Left renal pelvis (tissue), 4 donors: Measurements from ENCODE around the gene RERG. TPM values are rescaled to one million over a fixed set of nuclear protein-coding genes. Genes with fewer than 3 reads are reported as not detected.

ENCODE experiments used
- DNase-seq, 4 donors: peaks; one replicate each; pipeline ENCODE4 v3.0.0-alpha.2; 2013; ENCODE audit warnings: low read depth in 4 of 4, low spot score in 3 of 4
- polyA plus RNA-seq, 4 donors: library from polyadenylated mRNA; unstranded; fragments of 120-200 nt; gene quantifications; one replicate each; pipeline ENCODE4 v1.2.1, GENCODE V29; 2013; ENCODE audit not compliant: insufficient read length in 4 of 4

RERG gene
- polyA plus RNA-seq, 4 donors: 32.8 to 56.0 (median 38.7) TPM

DNA sequence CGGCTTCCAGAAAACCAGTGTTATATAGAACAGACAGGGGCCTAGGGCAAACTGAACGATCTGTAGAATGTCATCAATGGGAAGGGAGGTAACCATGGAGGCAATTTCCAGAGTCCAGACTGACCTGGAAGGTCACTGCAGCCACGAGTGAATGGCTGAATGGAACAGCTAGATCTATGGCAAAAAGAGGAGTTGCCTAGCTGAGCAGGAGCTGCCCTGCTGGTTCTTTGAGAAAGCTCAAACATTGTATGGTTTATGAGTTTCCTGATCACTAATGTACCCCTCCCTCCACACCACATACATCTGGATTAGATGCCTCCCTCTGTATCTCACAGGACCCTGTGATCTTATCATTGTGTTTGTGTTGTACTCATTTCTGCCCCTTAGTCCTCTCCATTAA, 1.0 kb upstream of the RERG start:
- no peak for DNase-seq

DNA sequence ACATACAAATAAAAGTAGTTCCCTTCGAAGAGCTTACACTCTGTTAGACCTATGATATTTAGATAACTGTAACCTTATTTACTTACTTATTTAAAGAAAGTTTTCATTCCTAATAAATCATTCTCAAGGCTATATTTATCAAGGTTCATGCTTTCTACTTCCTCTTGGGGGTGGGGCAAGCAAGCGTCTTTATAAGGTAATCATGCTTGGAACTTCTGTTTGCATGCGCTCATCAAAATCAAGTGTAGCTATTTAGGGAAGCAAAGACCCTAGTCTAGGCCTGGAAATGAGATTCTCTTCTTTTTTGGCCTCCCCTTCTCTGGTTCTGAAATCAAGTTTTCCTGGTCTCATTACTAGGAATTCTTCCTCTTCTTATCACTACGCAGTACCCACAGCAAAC, 766 bp downstream of the RERG start:
- DNase-seq: no peak

DNA sequence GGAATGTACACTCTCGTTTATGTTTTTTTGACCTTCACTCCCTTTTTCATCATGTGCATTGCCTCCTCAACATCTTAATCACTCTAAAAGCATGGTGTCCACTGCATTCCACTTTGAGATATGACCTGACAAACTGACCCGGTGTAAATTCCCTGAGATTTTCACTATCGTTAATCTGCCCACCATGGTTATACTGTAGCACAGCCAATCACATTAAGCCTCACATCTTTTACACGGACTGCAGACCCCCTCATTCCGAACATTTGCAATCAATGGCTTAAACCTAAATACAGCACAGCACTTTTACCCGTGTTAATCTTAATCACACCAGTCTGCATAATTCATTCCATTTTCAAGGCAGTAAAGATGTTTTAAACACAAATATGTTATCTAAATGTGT, 2.4 kb downstream of the RERG start:
- no peak for DNase-seq

DNA sequence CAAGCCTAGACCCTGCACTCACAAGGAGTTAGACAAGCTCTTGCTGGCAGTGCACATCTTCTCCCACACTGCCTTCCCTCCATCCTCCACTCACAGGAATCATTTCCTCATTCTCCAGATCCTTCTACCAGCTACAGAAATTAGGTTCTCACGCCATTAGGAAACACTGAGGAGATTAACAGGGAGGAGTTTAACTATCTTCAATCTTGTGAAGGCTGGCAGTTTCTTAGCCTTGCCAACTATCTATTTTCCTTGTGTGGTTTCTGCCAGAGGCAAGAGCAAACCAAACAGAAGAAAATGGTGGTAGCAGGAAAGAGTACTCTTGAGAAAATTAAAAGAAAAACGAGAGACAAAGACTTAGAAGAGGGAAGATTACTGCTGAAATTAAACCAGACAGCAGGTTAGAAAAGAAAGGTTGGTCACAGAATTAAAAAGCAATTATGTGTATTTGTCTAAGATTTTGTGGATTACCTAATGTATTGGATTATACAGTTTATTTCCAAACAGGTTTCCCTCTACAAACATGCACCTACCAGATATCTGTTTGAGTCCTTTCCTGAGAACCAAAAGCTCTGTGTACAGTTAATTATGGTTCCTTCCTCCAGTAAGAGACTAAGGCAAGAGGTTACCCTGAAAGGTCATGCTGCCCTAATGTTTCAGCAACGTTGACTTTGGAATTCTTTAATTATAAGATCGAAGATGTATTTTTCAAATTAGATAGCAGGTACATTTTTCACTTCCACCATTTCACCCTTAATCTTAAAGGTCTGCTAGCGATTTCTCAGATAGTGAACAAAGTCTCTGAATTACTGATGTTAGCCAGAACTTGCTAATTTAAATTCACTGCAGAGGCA, 5.0 kb downstream of the RERG start:
- DNase-seq: no peak

DNA sequence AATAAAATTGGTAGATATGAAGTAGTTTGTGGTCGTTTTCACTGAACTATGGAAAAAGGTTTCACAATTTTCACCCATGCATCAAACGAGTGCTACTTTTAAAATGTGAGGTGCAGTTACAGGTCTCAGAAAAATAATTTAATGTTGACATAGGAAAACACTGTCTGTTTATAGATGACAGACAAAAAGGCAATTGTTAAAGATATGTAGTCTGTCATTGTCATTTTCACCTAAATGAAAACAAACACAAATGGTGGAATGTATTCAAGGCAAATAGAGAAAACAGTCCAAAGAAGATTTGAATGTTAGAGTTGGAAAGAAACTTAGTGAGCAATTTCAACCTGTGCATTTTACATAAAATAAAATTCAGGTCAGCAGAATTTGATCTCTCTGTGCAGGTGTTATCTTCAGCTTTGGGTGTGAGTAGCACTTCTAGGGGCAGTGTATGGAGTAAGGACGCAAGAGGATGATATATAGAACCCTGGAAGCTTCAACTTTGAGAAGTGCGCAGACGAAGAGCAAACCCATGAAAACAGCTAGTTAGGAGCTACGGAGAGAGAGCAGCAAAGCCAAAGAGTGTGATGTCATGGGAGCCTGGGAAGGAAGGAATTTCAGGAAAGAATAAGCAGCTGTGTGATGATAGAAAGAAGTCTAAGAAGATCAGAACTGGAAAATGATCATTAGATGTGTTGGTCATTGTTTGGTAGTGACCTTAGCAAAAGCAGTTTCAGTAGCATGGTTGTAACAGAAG, 6.2 kb downstream of the RERG start:
- no peak for DNase-seq

DNA sequence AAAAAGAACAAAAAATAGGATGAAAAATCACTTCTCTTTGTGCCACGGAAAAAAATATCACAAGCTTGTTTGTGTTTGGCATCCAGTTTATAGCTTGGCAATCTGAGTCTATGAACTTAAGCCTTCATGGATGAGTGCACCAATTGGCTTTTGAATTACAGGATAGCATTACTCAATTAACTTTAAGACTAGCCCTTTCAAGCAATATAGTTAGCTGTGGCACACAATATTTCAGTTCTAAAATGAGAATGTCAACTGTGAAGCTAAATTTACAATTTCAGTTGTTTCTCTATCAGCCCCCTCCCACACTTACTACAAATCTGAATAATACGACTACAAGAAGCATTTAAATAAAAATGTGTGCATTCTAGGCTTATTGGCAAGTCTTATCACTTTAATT, 8.3 kb downstream of the RERG start:
- no peak for DNase-seq

DNA sequence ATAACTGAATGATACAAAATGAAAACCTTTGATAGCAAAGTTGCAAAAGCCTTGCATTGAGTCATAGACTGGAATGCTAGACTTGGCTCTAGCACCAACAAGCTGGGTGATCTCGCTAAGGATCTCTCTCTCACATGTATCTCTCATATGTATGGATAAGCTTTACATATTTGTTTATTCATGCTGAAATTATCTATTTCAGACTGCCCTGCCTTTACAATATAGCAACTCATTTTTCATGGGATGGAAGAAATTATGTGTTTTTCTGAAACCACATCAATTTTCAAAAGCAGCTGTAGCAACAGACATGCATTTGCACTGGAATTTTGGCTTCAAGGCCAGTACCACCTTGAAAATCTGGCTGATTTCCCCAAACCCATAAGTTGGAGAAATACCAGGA, 11.4 kb downstream of the RERG start:
- no peak for DNase-seq

DNA sequence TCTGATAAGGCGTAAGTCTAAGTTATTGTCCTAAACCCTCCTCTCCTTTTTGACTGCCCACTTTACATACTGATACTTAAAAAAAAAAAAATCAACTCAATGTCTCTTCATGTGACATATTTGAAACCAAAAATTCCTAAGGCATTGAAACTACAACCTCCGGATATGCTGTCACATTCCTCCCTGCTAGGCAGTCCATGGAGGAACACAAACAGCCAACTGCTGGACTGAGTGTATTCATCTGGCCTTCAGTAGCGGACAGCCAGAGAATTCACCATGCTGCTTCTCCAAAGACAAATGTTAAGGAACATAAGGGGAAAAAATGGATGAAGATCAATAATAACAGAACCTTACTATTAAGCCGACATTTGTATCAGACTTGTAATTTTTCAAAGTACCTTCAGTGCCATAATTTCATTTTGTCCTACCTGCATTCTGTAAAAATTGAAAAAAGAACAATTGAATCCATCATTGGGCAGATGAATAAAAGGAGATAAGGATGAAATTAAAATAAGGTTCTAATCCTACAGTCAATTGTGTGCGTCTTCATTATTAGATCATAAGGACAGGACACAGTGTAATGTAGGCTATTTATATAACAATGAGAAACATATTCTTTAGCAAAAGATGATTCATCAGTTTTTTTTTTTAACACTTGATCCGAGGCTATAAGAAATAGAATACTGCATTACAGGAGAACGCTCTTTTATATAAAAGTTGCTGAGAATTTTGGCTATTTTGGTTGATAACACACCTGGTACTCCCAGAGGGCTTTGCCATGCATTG, 12.2 kb downstream of the RERG start:
- no peak for DNase-seq

DNA sequence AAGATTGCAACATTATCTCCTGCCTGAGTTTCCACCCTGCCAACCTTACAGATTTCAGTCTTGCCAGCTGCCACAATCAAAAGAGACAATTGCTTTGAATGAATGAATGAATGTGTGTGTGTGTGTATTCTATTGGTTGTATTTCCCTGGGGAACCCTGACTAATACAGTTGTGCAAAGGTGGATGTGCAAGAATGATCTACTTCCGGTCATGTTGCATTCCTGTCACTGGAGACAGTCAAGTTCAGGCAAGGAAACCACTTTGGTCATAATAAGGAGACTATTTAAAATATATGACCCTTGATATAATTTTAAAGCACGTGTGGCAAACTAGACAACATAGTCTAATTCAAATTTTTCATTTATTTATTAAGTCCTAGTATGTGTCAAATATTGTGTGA, 13.1 kb downstream of the RERG start:
- no peak for DNase-seq

DNA sequence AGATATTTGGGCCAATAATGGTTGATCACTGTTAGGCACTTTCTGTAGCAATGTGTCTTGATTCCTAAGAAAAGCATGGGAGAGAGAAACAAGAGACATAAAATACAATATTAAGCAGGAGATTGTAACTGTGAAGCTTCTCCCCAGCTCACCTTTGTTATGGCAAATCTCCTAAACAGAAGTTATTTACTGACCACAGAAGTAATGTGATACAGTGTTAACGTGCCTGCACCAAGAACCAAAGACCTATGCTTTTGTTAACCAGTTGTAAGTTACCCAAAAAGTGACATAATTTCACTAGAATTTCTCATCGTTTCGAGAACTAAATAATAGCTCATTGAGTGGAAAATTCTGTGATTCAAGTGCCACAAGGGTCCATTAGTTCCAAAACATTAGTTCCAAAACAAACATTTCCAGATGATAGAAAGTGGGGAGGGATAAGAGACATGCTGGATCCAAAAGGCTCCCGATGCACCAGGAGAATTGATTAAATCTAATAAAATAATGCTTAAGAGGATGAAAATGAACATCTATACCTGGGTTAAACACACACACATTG, 14.3 kb downstream of the RERG start:
- no peak for DNase-seq

DNA sequence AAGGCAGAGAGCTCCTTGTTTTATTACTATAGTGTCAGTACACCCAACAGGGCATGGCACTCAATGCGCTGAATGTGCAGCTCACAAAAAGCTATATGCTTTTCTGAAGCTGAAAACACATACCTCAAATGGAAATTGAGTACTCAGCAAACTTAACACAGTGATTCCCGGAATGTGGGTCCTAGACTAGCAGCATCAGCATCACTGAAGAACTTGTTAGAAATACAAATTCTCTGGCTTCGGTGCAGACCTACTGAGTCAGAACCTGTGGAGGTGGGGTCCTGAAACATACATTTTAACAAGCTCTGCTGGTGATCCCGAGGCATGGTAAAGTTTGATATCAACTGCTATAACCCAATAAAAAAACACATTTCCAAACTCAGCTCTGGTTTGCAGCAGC, 14.9 kb downstream of the RERG start:
- no peak for DNase-seq

DNA sequence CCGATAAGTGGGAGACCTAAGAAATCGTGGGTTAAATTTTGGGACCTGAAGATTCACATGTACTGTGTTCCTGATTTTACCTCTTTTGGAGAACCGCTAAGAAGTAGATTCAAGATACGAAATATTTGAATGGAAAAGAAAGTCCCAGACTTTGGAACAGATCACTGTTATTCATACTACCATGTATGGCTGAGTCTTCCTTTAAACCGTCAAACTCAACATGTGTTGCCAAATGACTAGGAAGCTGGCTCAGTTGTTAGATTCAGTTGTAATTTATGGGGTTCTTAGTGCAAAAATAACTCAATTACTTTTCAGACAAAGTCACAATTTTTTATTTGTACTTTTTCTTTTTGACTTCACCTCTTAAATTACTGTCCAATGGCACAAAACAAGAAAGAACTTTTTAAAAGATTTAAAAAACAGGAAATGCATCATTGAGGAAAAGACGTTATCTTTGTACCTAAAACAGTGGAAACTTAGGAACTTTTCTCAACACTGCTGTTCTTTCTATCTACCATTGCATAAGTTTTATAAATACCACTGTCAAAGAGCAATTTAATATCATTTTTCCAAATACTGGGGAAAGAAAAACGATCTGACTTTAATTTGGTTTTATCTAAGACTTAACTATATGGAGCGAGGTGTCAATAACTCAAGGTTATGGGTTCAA, 15.7 kb downstream of the RERG start:
- no peak for DNase-seq

DNA sequence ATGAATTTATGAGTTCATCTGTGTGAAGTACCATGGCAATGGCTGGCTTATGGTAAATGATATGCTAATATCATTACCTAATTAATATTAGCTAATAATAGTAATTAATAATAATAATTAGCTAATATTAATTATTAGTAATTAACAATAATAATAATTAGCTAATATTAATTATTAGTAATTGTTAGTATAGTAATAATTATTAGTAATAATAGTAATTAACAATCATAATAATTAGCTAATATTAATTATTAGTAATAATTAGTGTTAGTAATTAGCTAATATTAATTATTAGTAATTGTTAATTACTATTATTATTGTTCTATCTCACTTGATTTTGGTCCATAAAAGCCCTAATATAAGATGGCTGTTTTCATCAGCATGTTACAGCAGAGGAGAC, 19.8 kb downstream of the RERG start:
- DNase-seq: no peak

DNA sequence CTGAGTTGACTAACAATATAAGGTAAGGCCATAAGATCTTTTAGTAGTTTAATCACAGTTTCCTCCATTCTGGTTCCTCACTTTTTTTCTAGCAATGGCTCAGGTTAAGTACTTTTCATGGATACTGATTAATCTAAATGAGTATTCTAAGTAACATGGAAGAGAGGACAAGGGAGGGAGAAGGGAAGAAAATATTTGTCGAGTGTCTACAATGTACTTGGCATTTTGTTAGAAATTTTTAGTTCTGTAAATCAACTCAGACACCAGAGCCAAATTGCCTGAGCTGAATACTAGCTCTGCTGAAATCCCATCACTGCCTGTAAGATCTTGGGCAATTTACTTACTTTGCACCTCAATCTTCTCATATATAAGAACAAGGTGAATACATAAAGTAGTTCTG, 20.2 kb downstream of the RERG start:
- DNase-seq: no peak

DNA sequence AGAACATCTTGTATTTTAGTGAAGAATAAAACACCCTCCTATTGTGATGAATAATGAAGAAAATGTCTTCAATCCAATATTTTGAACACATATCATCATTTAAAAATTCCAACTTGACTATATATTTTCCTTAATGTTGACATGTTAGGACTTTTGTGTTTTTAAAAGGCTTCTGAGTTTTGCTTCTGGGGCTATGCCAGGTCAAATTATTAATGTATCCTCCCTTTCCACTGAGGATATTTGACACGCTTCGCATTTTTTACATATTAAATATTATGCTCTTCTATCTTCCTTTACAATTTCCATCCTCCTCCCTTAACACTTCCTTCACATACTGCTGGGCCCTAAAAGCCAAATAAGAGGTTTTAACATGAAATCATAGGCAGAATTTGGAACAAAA, 20.6 kb downstream of the RERG start:
- DNase-seq: no peak

DNA sequence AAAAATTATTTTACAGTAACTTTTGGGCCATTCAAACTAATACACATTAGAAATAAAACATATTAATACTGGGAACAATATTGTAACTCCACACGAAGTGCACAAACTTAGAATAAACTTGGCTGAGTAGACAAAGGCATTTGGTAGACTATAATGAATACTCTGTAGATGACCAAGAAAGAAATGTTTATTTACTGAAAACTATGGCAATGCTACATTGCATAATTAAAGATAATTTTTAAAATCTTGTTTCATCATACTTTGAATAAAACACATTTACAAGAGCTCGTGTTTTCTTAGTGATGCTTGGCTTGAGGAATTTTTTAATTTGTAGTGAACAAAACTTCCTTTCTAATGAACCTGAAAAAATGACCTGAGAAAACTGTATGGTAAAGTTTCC, 21.3 kb downstream of the RERG start:
- no peak for DNase-seq

DNA sequence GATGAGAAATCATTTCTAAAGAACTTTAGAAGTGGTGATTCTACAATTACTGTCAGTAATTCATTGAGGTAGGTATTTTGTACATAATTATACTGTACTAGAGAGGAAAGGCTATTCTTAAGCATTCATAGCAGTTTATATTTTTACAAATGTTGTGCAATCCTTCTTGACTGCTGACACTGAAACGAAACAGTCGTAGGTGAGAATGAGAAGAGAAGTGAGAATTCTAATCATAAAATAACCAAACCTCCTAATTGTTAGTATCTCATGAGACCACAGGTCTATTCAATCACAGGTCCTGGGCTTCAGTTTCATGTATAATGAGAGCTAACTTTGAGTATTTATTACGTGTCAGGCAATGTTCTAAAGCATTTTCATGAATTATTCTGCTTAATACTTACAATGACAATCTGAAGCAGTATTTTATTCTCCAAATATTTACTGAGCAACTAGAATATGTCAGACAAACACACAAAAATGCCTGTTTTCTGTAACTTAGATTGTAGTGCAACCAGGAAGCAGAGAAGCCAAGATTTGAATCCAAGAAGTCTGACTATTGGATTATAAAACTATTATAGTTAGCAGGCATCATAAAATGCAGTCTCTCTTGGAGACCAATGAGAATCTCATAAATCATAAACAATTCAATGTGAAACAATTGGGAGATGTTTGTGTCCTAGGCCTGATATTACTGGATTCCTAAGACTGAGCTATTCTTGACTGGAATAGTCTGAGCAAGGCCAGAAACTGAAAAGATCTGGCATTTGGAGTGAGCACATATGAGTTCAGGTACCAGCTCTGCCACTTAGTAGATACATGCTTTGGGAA, 24.3 kb downstream of the RERG start:
- DNase-seq: no peak

DNA sequence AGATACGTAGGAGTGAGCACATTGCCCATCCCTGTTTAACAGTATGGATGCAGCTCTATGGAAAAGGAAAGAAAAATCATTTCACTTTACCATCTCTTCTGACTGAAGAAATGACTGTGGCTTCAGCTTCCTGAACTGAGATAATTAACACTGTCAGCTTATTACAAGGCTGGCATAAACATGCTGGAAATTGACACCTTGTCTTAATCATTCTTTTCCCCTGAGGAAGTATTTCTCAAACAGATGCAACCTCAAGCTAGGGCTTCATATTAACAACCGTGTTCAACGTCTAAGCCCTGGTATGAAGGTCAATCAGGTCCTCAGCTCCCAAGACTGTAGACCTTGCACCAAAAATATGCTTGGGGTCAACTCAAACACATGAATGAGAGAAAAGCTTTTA, 25.0 kb downstream of the RERG start:
- DNase-seq: no peak

DNA sequence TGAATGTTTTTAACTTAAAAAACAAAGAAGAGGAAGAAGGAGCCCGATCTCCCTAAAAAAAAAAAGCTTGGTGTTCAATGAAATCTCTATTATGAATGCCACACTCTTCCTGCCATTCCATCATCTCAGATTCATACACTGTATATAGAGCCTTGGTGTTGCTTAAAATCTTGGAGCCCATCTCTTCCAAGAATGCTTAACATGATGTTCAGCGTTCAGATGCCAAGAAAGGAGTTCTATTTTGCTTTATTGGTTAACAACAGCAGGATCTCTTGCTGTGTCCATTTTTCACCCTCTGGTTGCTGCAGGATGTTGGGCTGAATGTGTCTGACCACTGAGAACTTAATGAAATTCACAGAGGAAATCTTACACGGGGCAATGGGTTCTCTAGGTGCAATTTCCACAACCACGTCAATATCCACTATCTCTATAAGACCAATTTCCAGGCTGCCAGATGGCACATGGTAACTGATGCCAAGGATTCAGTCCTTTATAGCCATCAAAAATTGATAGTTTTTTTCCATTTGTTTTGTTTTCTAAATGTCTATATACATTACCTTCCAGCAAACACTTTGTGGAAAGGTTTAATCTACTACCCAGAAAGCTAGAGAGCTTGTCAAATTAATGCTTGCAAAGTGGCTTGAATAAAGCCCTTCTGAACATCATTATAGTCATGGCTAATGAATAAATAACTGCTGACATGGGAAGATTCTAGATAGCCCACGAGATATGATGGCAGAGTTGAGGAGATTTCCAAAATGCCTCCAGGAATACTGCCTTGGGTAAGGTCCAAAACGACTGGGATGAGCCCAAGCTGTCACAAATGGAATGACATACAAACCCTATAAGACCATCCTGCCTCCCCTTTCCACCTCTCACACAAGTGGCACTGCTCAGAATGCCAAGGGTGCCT, 26.5 kb downstream of the RERG start:
- no peak for DNase-seq
